ENCODE measurements around the gene KCNJ18.

GRCh38 chr17:21688293-21688949 lies 3.9 kb upstream of the KCNJ18 start:
- no peak for TF ChIP-seq CTCF (IDR thresholded peaks at IDR 0.05; ENCODE audit: low read length)
- TF ChIP-seq EZH2 (IDR thresholded peaks at IDR 0.05; ENCODE audit: borderline replicate concordance, low read length): no peak

Measured in OCI-LY1 (cell line).